Duodenal mucosa (tissue), 2 donors: ENCODE results near the gene PRSS8.
"Not testable (repeated sequence)": the region's sequence is repeated elsewhere in the genome, so short reads cannot be mapped to it uniquely, and the experiment has no call there.

Source experiments
- H3K27ac ChIP-seq: one replicate; pipeline ENCODE4 v1.7.0; 2013; ENCODE audit warnings: low read depth, low read length
- H3K27me3 ChIP-seq, 2 donors: one replicate each; pipeline ENCODE4 v1.7.0; 2013; ENCODE audit warnings: low read length in 2 of 2, control low read depth in 1 of 2; ENCODE audit not compliant: insufficient read depth in 2 of 2, control insufficient read depth in 1 of 2
- H3K36me3 ChIP-seq, 2 donors: one replicate each; pipeline ENCODE4 v1.7.0; 2013; ENCODE audit warnings: low read length in 2 of 2, control low read depth in 1 of 2; ENCODE audit not compliant: insufficient read depth in 2 of 2, control insufficient read depth in 1 of 2
- H3K4me1 ChIP-seq, 2 donors: one replicate each; pipeline ENCODE4 v1.7.0; 2013; ENCODE audit warnings: low read length in 2 of 2, control low read depth in 1 of 2; ENCODE audit not compliant: insufficient read depth in 2 of 2, control insufficient read depth in 1 of 2
- H3K4me3 ChIP-seq, 2 donors: one replicate each; pipeline ENCODE4 v1.7.0; 2013; ENCODE audit warnings: low read length in 2 of 2, low read depth in 1 of 2
- H3K9ac ChIP-seq, 2 donors: one replicate each; pipeline ENCODE4 v1.7.0; 2013; ENCODE audit warnings: low read length in 2 of 2, low read depth in 1 of 2
- H3K9me3 ChIP-seq, 2 donors: one replicate each; pipeline ENCODE4 v1.7.0; 2013; ENCODE audit warnings: low read length in 2 of 2, control low read depth in 1 of 2; ENCODE audit not compliant: control insufficient read depth in 1 of 2

Gene PRSS8

DNA sequence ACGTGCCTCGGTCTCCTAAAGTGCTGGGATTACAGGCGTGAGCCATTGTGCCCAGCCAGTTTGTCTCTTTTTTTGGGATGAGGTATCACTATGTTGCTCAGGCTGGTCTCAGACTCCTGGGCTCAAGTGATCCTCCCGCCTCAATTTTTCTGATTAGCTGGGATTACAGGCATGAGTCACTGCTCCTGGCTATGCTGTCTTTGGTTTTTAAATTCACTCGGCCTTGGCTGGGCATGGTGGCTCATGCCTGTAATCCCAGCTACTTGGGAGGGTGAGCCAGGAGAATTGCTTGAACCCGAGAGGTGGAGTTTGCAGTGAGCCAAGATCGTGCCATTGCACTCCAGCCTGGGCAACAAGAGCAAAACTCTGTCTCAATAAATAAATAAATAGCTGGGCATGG lies 8.9 kb upstream of the PRSS8 start:
- H3K4me1 ChIP-seq = peaks cover 21 to 28% of the 10 kb centered on the region in 2 donors
- H3K9ac ChIP-seq, H3K9me3 ChIP-seq, H3K27me3 ChIP-seq, H3K27ac ChIP-seq, H3K36me3 ChIP-seq, H3K4me3 ChIP-seq: not testable (repeated sequence)

DNA sequence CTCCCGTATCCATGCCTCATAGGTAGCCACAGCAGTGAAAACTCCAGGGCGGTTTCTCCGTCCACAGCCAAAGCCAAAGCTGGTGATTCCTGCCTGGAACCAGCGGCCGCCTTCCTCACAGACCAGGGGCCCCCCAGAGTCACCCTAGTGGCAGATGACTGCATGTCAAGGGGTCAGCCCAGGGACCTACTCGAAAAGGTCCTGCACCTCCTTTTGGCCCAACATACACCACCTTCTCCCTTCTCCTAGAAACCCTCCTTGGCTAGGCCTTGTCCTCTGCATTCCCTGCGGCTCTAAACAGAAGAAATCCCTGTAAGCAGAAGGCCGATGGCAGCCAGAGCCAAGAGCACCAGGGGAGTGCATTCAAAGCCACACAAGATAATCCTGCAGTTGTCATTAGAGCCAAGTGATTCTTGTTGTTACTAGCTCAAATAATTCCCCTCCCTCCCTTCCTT lies 8.2 kb upstream of the PRSS8 start:
- H3K27ac ChIP-seq = no peak overlapping the region
- peaks cover 0 to 6% of the 10 kb centered on the region in 2 donors for H3K27me3 ChIP-seq
- H3K4me3 ChIP-seq = no peak overlapping the region
- peaks cover 26 to 34% of the 10 kb centered on the region in 2 donors for H3K4me1 ChIP-seq
- no peaks in the 10 kb centered on the region for H3K36me3 ChIP-seq
- H3K9ac ChIP-seq = no peak overlapping the region
- no peaks in the 10 kb centered on the region for H3K9me3 ChIP-seq

DNA sequence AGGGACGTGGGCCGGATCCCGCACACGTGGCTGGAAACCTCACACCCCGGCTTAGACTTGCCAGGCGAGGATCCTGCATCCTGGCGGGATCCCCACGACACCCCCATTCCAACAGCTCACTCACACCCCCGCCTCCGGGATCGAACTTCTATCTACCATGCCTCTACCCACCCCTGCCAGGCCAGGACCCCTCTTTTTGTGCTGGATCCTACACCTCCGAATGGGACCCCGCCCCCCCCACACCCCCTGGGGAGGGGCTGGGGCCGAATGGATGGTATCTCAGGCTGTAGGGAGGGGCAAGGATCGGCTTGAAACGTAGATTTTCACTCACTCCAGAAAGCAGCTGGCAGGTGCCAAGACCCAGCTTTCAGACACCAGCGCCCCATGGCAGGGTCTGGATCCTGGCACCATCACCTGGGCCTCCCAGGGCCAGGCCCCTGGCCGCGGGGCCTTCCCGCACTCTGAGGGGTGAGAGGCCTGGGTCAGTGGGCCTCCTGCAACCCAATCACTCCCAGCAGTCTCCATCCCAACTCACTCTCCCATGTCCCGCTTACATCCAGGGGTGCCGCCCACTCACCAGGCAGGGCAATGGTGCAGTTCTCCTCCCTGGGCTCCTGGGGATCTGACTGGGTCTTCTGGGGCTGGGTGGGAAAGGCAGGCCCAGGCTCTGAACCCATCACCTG lies 7.6 kb upstream of the PRSS8 start:
- Histone ChIP-seq H3K27ac (no peak overlapping the region), H3K4me1 (peaks cover 30 to 35% of the 10 kb centered on the region in 2 donors), H3K4me3 (peak overlapping the region; percentile 55 to 65), H3K9ac (peak overlapping the region in 1 of 2 donors; percentile 55), H3K27me3 (peaks cover 0 to 4% of the 10 kb centered on the region in 2 donors), H3K9me3 (no peaks in the 10 kb centered on the region), H3K36me3 (no peaks in the 10 kb centered on the region)

DNA sequence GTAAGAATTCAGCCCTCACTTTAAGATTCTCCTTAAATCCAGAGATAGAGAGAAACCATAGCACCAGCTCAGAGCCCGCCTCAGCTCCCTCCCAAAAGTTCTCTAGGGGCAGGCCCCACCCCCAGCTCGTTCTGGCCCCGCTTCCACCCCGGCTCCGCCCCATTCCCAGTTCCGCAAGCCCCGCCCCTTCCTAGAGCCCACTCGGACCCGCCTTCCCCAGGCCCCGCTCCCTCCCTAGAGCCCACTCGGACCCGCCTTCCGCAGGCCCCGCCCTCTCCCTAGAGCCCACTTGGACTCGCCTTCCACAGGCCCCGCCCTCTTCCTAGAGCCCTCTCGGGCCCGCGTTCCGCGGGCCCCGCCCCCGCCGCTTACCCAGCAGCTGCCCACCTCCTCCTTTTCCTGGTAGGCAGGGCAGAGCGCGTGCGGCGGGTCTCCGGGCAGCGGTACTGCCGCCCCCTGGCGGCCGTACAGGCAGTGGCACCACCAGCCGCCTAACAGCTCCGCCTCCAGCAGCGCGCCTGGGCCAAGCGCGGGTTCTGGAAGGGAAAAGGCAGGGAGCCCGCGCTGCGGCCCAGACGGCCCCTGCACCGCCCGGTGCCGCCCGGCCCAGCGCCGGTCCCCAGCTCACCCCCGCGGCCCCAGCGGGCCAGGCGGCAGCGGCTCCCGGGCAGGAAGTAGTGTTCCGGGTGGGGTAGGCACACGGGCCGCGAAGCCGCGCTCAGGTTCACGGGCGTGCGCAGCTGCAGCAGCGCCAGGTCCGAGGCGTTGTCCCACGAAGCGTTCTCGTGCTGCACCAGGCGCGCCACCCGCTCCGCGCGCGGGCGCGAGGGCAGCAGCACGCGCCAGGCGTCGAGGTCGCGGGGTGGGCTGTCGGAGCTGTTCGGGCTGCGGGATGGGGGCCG lies 6.8 kb upstream of the PRSS8 start:
- H3K27ac ChIP-seq = peak overlapping the region; percentile 80

DNA sequence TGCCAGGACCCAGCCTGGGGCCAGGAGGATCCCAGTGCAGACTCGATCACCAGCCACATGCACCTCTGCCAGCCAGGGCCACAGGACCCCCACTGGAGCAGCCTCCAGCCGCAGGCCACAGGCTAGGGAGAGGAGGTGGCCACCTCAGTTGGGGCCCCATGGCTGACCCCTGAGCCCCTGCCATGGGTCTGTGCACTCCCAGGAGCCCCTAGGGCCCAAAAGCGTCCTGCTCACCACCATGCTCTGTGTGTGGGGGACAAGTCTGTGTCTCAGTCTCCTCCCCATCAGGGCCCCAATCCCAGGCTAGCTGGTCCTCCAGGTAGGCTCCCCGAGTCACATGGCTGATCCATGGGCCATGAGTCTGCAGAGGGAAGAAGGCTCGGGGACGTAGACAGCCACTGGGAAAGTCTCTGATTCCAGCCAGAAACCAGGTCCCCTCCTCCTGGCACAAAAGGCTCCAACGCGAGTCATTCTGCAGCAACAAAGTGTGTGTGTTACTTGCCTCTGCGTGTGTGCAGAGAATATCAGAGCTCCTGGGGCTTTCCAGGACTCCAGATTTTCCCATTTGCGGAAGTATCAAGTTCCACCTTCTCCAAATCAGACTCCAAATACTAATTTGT lies 6.1 kb upstream of the PRSS8 start:
- H3K4me1 ChIP-seq = peaks cover 29 to 37% of the 10 kb centered on the region in 2 donors
- H3K27ac ChIP-seq = peak overlapping the region; percentile 80
- H3K36me3 ChIP-seq = no peaks in the 10 kb centered on the region
- H3K27me3 ChIP-seq = peaks cover 0 to 4% of the 10 kb centered on the region in 2 donors
- peak overlapping the region; percentile 59 to 80 for H3K9ac ChIP-seq
- no peaks in the 10 kb centered on the region for H3K9me3 ChIP-seq
- H3K4me3 ChIP-seq = peak overlapping the region; percentile 58 to 60

More for the DNA sequence above, 6.8 kb upstream of the PRSS8 start:
- Histone ChIP-seq H3K9me3 (no peaks in the 10 kb centered on the region), H3K36me3 (no peaks in the 10 kb centered on the region), H3K4me1 (peaks cover 29 to 37% of the 10 kb centered on the region in 2 donors), H3K27me3 (peaks cover 0 to 4% of the 10 kb centered on the region in 2 donors), H3K4me3 (peak overlapping the region; percentile 58 to 65), H3K9ac (peak overlapping the region; percentile 59 to 80)

DNA sequence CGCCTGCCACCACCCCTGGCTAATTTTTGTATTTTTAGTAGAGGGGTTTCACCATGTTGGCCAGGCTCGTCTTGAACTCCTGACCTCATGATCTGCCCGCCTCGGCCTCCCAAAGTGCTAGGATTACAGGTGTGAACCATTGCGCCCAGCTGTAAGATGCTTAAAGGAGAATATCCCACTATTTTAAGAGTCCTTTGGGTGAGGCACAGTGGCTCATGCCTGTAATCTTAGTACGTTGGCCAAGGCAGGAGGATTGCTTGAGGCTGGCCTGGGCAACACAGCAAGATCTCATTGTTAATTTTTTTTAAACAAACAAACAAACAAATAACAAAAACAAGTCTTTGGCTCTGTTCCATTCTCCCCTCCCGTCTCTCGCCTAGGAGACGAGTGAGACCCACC lies 5.5 kb upstream of the PRSS8 start:
- Histone ChIP-seq H3K27ac (peak overlapping the region; percentile 80), H3K4me3 (peak overlapping the region in 1 of 2 donors; percentile 60), H3K4me1 (peaks cover 29 to 39% of the 10 kb centered on the region in 2 donors), H3K9ac (peak overlapping the region; percentile 59 to 80)
- H3K27me3 ChIP-seq, H3K36me3 ChIP-seq, H3K9me3 ChIP-seq: not testable (repeated sequence)

DNA sequence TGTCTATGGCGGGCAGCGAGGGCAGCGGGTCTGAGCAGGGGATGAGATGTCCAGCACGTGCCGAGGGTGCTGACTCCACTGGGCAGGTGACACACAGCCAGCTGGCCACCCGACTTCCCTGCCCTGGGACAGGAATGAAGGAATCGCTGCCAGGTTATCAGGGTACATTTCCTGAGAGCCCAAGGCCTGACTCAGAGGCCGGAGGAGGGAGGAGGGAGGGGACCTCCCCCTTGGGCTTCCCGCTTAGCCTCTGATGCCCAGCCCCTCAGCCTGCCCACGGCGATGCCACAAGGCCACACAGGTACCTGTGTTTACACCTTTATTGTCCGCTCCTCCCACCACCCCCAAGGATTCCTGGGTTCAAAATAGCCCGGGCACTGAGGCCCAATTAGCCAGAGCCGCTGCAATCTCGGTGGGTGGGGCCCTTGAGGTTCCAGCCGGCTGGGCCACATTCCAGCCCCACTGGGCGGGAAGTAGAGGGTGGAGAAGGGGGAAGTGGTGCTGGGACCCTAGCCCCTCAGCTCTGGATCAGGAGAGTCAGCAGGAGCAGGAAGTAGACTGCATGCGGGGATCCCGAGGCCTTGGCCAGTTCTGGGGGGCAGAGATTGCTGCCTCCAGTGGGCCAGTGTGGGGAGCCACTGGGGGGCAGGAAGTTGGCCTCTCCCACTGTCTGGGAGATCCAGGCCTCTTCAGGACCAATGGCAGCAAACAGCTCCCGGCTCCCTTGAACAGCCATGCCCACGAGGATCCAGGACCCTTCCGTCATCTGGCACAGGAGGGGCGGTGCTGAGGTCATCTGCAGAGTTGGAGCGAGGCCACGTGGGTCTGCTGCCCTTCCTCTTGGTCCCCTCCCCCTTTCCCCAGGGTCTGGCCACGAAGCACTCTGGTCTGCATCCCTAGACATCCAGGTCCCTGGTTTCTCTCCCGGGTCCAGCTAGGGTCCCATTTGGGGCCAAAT lies 3.4 kb upstream of the PRSS8 start:
- Histone ChIP-seq H3K9ac (peak overlapping the region; percentile 43 to 54), H3K27ac (peak overlapping the region; percentile 73), H3K36me3 (peaks cover 0 to under 1% of the 10 kb centered on the region in 2 donors), H3K4me1 (peaks cover 33 to 44% of the 10 kb centered on the region in 2 donors), H3K27me3 (no peaks in the 10 kb centered on the region), H3K9me3 (no peaks in the 10 kb centered on the region), H3K4me3 (peak overlapping the region in 1 of 2 donors; percentile 27)

DNA sequence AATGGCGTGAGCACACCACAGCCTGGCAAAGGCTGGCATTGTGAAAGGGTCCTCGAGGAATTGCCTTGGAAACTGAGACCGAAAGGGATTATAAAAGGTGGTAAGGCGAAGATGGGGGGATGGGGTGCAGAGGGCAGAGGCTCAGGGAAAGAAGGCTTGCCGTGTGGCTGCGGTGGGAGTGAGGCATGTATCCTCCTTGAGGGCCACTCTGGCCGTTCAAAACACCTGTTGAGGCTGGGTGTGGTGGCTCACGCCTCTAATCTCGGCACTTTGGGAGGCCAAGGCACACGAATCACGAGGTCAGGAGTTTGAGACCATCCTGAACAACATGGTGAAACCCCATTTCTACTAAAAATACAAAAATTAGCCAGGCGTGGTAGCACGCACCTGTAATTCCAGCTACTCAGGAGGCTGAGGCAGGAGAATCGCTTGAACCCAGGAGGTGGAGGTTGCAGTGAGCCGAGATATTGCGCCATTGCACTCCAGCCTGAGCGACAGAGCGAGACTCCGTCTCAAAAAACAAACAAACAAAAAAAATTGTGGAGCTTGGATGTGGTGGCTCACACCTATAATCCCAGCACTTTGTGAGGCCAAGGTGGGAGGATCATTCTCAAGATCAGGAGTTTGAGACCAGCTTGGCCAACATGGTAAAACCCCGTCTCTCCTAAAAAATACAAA lies 1.4 kb upstream of the PRSS8 start:
- Histone ChIP-seq H3K36me3 (peaks cover 10 to 15% of the 10 kb centered on the region in 2 donors), H3K4me1 (peaks cover 45 to 59% of the 10 kb centered on the region in 2 donors)
- H3K9me3 ChIP-seq, H3K27ac ChIP-seq, H3K9ac ChIP-seq, H3K4me3 ChIP-seq, H3K27me3 ChIP-seq: not testable (repeated sequence)

DNA sequence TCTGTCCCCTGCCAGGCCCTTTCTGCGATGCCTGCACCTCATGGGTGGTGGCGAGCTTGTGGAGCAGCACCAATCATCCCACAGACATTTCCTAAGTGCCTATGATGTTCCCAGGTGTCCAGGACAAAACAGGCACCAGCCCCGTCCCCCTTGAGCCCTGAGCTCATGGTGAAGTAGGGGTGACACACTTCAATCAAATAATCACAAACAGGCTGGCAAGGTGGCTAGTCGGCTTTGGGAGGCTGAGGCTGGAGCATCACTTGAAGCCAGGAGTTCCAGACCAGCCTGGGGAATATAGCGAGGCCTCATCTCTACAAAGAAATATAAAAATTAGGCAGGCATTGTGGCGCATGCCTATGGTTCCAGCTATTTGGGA lies 748 bp upstream of the PRSS8 start:
- Histone ChIP-seq H3K27me3 (no peaks in the 10 kb centered on the region), H3K27ac (no peak overlapping the region), H3K36me3 (peaks cover 10 to 17% of the 10 kb centered on the region in 2 donors), H3K9me3 (no peaks in the 10 kb centered on the region), H3K9ac (no peak overlapping the region), H3K4me3 (no peak overlapping the region), H3K4me1 (peaks cover 43 to 59% of the 10 kb centered on the region in 2 donors)
